GM19324 (cell line): ENCODE results near the gene AOPEP.

Experiments
- ATAC-seq: cut with Tn5 transposase; IDR thresholded peaks from one replicate; pipeline ENCODE4 v1.9.1; 2021; ENCODE audit warnings: mild to moderate bottlenecking, moderate library complexity; ENCODE audit not compliant: unreplicated experiment, low FRiP score

The AOPEP gene

DNA sequence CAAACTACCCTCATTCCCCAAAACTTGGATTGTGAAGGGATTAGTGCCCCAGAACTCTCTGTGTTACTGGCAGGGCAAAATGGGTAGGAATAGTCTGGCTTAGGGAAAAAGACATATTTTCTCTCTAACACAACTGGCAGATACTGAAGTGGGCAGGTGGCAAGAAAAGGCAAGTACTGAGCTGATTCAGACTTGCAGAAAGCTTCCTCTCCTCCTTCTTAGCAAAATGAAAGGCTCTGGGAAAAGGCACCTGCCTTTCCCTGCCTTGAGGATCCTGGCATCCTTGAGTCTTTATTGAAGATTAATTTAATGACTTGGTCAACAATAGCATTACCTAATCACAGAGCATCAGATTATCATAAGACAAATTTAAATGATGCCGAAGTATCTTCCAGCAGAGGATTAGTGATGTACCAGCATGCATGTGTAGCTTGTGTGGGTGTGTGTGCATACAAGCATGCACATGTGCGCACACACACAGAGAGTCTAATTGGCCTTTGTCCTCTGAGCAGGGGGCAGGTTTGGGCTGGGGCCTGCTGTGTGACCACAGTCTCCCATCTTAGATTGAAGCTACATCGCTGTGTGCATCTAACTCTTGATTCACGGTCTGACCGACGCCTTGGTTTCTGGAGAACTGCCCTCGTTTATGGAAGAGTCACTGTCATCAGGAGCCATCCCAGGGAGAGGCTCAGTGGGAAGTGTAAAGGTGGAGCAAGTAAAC, 294.8 kb downstream of the AOPEP start:
- ATAC-seq, result no peak

DNA sequence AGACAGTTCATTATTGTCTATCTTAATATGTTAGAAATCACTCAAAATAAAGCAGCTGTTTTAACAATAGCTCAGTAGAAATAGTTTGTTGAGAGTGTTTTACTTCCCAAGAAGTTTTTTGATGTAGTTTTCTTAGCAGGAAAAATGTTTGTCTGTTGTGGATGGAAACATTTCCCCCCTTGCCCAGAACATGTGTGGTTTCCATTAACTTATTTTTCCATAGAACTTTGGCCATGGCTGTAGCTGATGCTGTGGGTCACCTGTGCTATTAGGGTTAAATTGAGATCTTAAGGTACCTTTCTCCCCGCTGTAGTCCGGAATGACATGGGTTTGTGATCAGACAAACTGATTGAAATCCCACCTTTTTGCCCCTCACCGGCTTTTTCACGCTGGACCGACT, 296.2 kb downstream of the AOPEP start:
- ATAC-seq, result no peak

DNA sequence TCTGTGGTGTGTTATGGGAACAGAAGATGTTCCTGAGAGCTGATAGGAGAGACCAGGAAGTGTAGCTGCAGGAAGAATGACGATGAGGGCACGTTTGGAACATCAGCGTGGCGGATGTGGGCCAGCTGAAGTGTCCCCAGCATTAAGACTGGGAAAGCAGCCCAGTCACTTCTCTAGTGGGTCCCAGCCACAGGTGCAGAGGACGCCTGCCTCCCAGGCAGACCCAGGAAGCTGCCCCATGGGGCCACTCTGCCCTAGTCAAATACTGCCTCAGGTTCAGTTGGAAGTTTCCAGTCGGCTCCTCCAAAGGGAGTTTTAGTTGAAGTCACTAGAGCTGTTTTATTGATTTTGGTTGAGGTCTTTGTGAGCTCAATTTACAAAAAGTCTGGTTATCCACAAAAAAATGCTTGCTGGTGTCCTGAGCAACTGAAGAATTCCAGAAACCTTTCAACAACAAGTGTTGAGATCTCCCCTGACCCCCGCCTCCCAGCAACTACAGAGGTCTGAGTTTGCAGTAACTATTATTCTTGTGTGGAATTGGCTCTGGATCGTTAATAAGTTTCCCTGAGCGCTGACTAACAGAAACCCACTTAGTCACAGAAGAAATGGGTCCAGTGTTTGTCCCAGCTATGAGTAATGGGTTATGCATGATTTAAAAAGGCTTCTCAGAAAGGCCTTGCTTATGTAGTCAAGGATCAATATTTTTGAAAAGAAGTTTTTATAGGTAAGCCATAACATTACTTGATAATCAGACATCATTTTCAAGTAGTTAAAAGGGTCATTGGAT, 296.9 kb downstream of the AOPEP start:
- ATAC-seq, result no peak

DNA sequence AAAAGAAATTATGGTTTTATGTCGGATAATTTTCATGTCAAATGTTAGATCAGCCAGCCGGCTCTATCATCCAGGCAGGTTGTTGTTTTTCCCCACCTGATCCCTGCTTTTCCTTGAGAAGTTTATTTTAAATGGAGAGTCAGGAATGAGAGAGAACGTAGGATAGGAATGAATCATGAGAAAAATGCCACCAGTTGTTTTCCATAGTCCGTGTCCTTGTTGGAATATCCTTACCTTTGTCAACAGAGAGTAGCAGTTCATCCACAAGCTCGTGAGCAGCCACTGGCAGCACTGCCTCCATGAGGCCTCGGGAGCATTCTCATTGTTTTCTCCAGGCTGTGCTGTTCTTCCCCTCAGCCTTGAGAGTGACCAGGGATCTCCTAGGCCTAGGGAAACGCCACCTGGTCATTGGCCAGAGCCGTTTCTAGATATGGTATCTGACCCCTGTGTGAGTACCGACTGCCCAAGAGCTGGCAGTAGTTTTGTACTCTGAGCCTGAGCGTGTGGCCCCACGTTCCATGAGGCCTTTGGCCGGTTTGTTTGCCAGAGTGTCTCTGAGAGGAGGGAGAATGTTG, 297.7 kb downstream of the AOPEP start:
- no peak for ATAC-seq

DNA sequence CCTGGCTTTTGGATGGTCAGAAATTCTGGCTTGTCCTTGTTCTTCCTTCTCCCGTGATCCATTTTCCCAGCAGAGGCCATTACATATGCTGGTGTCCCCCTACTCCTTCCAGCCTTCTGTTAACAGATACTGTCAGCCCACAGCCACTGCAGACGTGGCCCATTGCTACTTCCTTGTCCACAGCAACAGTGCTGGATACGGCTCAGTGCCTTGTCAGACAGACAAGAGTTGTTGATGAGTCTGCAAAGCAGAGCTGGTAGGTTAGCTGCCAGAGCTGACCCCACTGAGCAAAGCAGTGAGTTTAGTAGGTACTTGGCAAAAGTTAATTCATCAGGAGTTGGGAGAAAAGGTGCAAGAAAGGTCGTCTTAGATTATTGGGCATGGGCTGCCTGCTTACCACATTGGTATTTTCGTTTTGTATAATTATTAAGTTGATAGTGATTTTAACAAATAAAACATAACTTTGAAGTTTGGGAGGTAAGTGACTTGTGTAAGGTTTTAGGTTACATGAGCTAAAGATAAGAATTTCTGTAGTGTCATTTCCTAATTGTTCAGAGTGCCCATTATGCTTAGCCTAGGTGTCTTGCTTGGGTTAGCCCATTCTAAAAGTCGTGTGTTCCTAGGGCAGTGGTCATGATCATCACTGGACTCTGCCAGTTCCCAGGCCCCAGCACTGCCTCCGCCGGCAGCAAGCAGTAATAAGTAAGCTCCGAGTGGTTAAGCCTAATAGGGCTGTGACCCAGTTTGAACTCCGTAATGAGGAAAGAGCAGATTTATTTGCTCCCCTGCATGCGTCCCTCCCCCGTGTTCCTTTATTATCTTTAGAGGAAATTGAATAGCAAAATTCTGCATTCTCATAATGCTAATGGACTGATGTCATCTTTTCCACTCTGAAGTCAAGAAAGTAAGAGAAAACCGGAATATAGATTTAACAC, 299.0 kb downstream of the AOPEP start:
- ATAC-seq, result no peak

GRCh38 chr9:95026148-95026524, 299.6 kb downstream of the AOPEP start:
- ATAC-seq, result no peak

- ATAC-seq, result no peak
Measured at GRCh38 chr9:95027914-95028852, 301.7 kb downstream of the AOPEP start.

DNA sequence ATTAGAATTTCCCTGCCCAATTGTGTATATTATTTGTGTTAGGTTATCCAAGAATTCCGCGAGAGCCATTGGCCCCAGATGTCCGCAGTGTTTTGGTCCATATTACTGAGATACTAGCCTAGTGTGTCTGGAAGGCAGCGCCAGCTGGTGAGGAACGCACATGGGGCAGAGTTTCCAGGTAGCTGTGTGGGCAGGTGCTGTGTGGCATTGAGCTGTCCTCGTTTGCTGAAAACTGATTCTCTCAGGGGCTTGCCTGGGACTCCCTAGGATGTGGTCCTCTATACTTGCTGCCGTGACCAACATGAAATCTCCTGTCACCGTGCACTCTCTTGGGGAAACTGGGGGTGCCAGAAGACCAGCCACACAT, 302.3 kb downstream of the AOPEP start:
- ATAC-seq, result no peak

DNA sequence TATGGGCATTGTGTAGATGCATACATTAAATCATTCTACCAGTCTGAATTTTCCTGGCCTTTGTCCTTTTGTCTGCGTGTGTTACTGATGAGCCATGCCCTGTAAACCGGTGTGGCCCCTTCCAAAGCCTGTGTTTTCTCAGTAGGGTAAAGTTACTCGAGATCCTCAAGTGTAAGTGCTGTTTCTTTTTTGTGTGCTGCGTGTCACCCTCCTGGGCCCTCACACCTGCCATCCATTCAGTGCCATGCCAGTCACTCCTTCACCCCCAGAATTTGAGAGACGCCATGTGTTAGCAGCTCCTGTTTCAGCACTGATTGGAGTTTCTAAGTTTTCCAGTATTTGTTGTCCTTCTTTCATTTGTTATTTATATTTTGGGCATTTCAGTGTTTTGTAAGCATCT, 302.8 kb downstream of the AOPEP start:
- ATAC-seq, result no peak

DNA sequence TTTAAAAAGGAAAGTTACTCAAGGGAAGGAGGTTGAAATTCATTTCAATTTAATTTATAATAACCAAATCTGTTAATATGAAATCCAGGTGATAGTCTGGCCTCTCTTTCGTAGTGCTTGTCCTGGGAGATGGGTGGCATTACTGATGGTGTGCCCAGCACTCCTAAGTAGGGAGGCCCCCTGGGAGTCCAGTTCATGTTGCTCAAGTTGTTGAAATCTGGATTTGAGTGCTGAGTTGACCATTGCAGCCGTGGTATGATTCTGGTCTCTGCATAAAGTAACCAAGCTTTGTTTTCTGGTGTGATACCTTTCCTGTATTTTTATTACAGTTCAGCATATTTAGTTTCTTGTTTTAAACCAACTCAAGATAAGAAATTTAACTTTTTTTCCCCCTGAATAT, 303.2 kb downstream of the AOPEP start:
- ATAC-seq, result no peak

GRCh38 chr9:95030344-95030743, 303.8 kb downstream of the AOPEP start:
- ATAC-seq, result no peak

- ATAC-seq, result no peak
Measured at GRCh38 chr9:95030920-95031642, 304.6 kb downstream of the AOPEP start.

- no peak for ATAC-seq
Measured at GRCh38 chr9:95031711-95032461, 305.4 kb downstream of the AOPEP start.

GRCh38 chr9:95032580-95033341, 306.3 kb downstream of the AOPEP start:
- no peak for ATAC-seq

- no peak for ATAC-seq
Measured at GRCh38 chr9:95035846-95036245, 309.3 kb downstream of the AOPEP start.

GRCh38 chr9:95036676-95037075, 310.2 kb downstream of the AOPEP start:
- ATAC-seq, result no peak

GRCh38 chr9:95037789-95038521, 311.5 kb downstream of the AOPEP start:
- no peak for ATAC-seq
